H9 (cell line): ENCODE data around the gene PRKCB. TPM values are rescaled to one million over a fixed set of nuclear protein-coding genes. Genes with fewer than 3 reads are reported as not detected.
A peak's percentile ranks its signal among the peaks of the same experiment; 100 is the strongest.

Source experiments
- DNase-seq: peaks from one replicate; pipeline ENCODE4 v3.0.0-alpha.2; 2017
- H2AFZ ChIP-seq: one replicate; pipeline ENCODE4 v1.6.1; 2013; ENCODE audit warnings: mild to moderate bottlenecking, low read length, control low read depth, moderate library complexity
- H2AK5ac ChIP-seq: 2 replicates; pipeline ENCODE4 v1.6.1; 2013; ENCODE audit warnings: low read length, control low read depth, mixed read lengths; ENCODE audit not compliant: insufficient read length
- H2BK120ac ChIP-seq: one replicate; pipeline ENCODE4 v1.6.1; 2013; ENCODE audit warnings: low read depth, mild to moderate bottlenecking, low read length, control low read depth, inconsistent platforms; ENCODE audit not compliant: poor library complexity, severe bottlenecking
- H2BK12ac ChIP-seq: 2 replicates; pipeline ENCODE4 v1.6.1; 2013; ENCODE audit warnings: low read length, control low read depth, mixed read lengths, low read depth; ENCODE audit not compliant: insufficient read length
- H2BK15ac ChIP-seq: 2 replicates; pipeline ENCODE4 v1.6.1; 2013; ENCODE audit warnings: low read depth, low read length, control low read depth
- H2BK20ac ChIP-seq: one replicate; pipeline ENCODE4 v1.6.1; 2013; ENCODE audit warnings: low read depth, mild to moderate bottlenecking, low read length, control low read depth, inconsistent platforms; ENCODE audit not compliant: poor library complexity, severe bottlenecking
- H2BK5ac ChIP-seq: 2 replicates; pipeline ENCODE4 v1.6.1; 2013; ENCODE audit warnings: low read length, control low read depth, mixed read lengths; ENCODE audit not compliant: insufficient read length
- H3K14ac ChIP-seq: 2 replicates; pipeline ENCODE4 v1.6.1; 2013; ENCODE audit warnings: low read length, control low read depth; ENCODE audit not compliant: insufficient read depth
- H3K18ac ChIP-seq: 2 replicates; pipeline ENCODE4 v1.6.1; 2013; ENCODE audit warnings: low read depth, mild to moderate bottlenecking, mixed read lengths, low read length, control low read depth; ENCODE audit not compliant: insufficient read length
- H3K23ac ChIP-seq: 2 replicates; pipeline ENCODE4 v1.6.1; 2013; ENCODE audit warnings: low read length, control low read depth, mixed read lengths, low read depth; ENCODE audit not compliant: insufficient read length
- H3K23me2 ChIP-seq: 2 replicates; pipeline ENCODE4 v1.6.1; 2013; ENCODE audit warnings: low read depth, mild to moderate bottlenecking, mixed read lengths, low read length, control low read depth; ENCODE audit not compliant: insufficient read length, poor library complexity, severe bottlenecking
- H3K27ac ChIP-seq: 2 replicates; pipeline ENCODE4 v1.5.1; 2013; ENCODE audit warnings: low read length, control low read depth, mixed read lengths, low read depth; ENCODE audit not compliant: insufficient read length
- H3K27me3 ChIP-seq: 2 replicates; pipeline ENCODE4 v1.6.1; 2013; ENCODE audit warnings: low read length, control low read depth, inconsistent platforms; ENCODE audit not compliant: insufficient read depth
- H3K4ac ChIP-seq: 2 replicates; pipeline ENCODE4 v1.6.1; 2013; ENCODE audit warnings: low read depth, mild to moderate bottlenecking, control low read depth, inconsistent platforms, low read length, moderate library complexity
- H3K4me1 ChIP-seq: 2 replicates; pipeline ENCODE4 v1.6.1; 2013; ENCODE audit warnings: low read length, control low read depth, inconsistent platforms; ENCODE audit not compliant: insufficient read depth
- H3K4me2 ChIP-seq: 2 replicates; pipeline ENCODE4 v1.6.1; 2013; ENCODE audit warnings: low read length, control low read depth, mixed read lengths; ENCODE audit not compliant: insufficient read length, insufficient read depth
- H3K56ac ChIP-seq: 2 replicates; pipeline ENCODE4 v1.6.1; 2013; ENCODE audit warnings: low read depth, mild to moderate bottlenecking, mixed read lengths, low read length, control low read depth; ENCODE audit not compliant: insufficient read length
- H3K79me1 ChIP-seq: 2 replicates; pipeline ENCODE4 v1.6.1; 2013; ENCODE audit warnings: low read depth, mild to moderate bottlenecking, moderate library complexity, low read length, control low read depth, inconsistent platforms; ENCODE audit not compliant: insufficient read depth, poor library complexity, severe bottlenecking
- H3K79me2 ChIP-seq: 2 replicates; pipeline ENCODE4 v1.6.1; 2013; ENCODE audit warnings: low read length, control low read depth, inconsistent platforms; ENCODE audit not compliant: insufficient read depth
- H3K9ac ChIP-seq: 2 replicates; pipeline ENCODE4 v1.6.1; 2013; ENCODE audit warnings: low read length, control low read depth, mixed read lengths; ENCODE audit not compliant: insufficient read length; ENCODE audit errors: extremely low read depth
- H3K9me3 ChIP-seq: one replicate; pipeline ENCODE4 v1.6.1; 2013; ENCODE audit warnings: low read depth, low read length, inconsistent platforms; ENCODE audit not compliant: control insufficient read depth
- H3T11ph ChIP-seq: one replicate; pipeline ENCODE4 v1.6.1; 2013; ENCODE audit warnings: mild to moderate bottlenecking, low read length, control low read depth, inconsistent platforms
- H4K20me1 ChIP-seq: one replicate; pipeline ENCODE4 v1.6.1; 2013; ENCODE audit not compliant: control insufficient read depth, insufficient read length, insufficient read depth
- H4K5ac ChIP-seq: 2 replicates; pipeline ENCODE4 v1.6.1; 2013; ENCODE audit warnings: low read depth, mild to moderate bottlenecking, mixed read lengths, low read length, control low read depth; ENCODE audit not compliant: insufficient read length
- H4K8ac ChIP-seq: replicated peaks from 2 replicates; pipeline ENCODE4 v1.6.1; 2013; ENCODE audit warnings: low read length, control low read depth, mixed read lengths, low read depth; ENCODE audit not compliant: insufficient read length
- H4K91ac ChIP-seq: 2 replicates; pipeline ENCODE4 v1.6.1; 2013; ENCODE audit warnings: low read depth, mild to moderate bottlenecking, moderate library complexity, mixed read lengths, low read length, control low read depth; ENCODE audit not compliant: insufficient read length
- H3K27ac Mint-ChIP-seq, 3 experiments: 2 replicates in 2 of 3; 3 replicates in 1 of 3; pipeline ENCODE4 v1.8.0; 2020 to 2021; ENCODE audit warnings: mixed read lengths in 3 of 3, mild to moderate bottlenecking in 1 of 3, moderate library complexity in 1 of 3
- H3K27me3 Mint-ChIP-seq: 2 replicates; pipeline ENCODE4 v1.8.0; 2021; ENCODE audit warnings: low read depth, mild to moderate bottlenecking, moderate library complexity, mixed read lengths
- H3K36me3 Mint-ChIP-seq, 3 experiments: 2 replicates in 2 of 3; 3 replicates in 1 of 3; pipeline ENCODE4 v1.8.0; 2020 to 2021; ENCODE audit warnings: low read depth in 3 of 3, mixed read lengths in 3 of 3; ENCODE audit not compliant: insufficient read depth in 1 of 3
- H3K4me1 Mint-ChIP-seq, 2 experiments: 2 replicates each; pipeline ENCODE4 v1.8.0; 2020; ENCODE audit warnings: mixed read lengths in 2 of 2
- H3K4me3 Mint-ChIP-seq, 2 experiments: 2 replicates in 1 of 2; 3 replicates in 1 of 2; pipeline ENCODE4 v1.8.0; 2020 to 2021; ENCODE audit warnings: mild to moderate bottlenecking in 2 of 2, mixed read lengths in 2 of 2, moderate library complexity in 1 of 2
- H3K9me3 Mint-ChIP-seq, 2 experiments: 2 replicates in 1 of 2; 3 replicates in 1 of 2; pipeline ENCODE4 v1.8.0; 2020; ENCODE audit warnings: mild to moderate bottlenecking in 2 of 2, mixed read lengths in 2 of 2, moderate library complexity in 1 of 2
- WGBS: extraction: QIAGEN DNeasy Blood & Tissue Kit; methylation state at CpG from one replicate; pipeline ENCODE4 v1.1.7; 2013; ENCODE audit warnings: missing lambda C conversion rate, low lambda C conversion rate, mixed read lengths; ENCODE audit not compliant: insufficient read length; ENCODE audit errors: extremely low coverage; 5-methylcytosine and 5-hydroxymethylcytosine counted together
- total RNA-seq: library from RNA; stranded (reverse); gene quantifications from 2 replicates; pipeline ENCODE4 v1.2.1, GENCODE V29; 2021
- TF ChIP-seq, protein P1 (sequence below): fragments of 200-600 bp; sonication (generic); conservative IDR thresholded peaks from 3 replicates; pipeline ENCODE4 v1.8.0; 2021; ENCODE audit warnings: antibody characterized with exemption, mild to moderate bottlenecking

Gene PRKCB
- total RNA-seq, 1 experiment from 2014 or later, result 7.0 TPM

DNA sequence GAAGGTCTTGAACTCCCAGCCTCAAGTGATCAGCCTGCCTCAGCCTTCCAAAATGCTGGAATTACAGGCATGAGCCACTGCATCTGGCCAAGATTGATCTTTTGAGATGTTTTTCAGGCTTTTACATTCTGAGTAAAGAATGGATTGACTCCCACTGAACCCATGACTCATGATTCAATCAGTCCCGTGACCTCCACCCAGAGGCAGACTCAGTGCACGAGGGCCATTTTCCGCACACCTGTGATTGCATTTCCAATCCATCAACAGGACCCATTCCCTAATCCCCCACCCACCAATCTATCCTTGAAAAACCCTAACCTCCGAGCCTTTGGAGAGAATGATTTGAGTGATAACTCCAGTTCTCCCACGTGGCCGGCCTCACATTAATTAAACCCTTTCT, 40.4 kb upstream of the PRKCB start:
- Histone ChIP-seq H2BK15ac (no peak overlapping the region), H3T11ph (no peak overlapping the region), H3K79me2 (no peaks in the 10 kb centered on the region), H2AK5ac (no peak overlapping the region), H3K4ac (no peak overlapping the region), H3K23ac (no peak overlapping the region), H2BK20ac (no peak overlapping the region), H3K9me3 (no peaks in the 10 kb centered on the region), H3K27ac (no peak overlapping the region), H2BK12ac (no peak overlapping the region), H3K27me3 (no peaks in the 10 kb centered on the region), H3K79me1 (no peaks in the 10 kb centered on the region), H3K23me2 (no peaks in the 10 kb centered on the region), H3K56ac (no peak overlapping the region), H4K91ac (no peak overlapping the region), H4K8ac (no peak overlapping the region), H4K5ac (no peak overlapping the region), H3K4me2 (no peak overlapping the region), H2BK5ac (no peak overlapping the region), H2BK120ac (no peak overlapping the region), H3K18ac (no peak overlapping the region), H4K20me1 (no peaks in the 10 kb centered on the region), H2AFZ (no peak overlapping the region), H3K14ac (no peak overlapping the region), H3K4me1 (peaks cover 4% of the 10 kb centered on the region; the same call in 1 of the 2 replicates), H3K9ac (no peak overlapping the region)
- no peak for DNase-seq
- H3K27ac Mint-ChIP-seq, result peak overlapping the region in 1 of 3 experiments; percentile 27; a peak in 1 of 7 replicates
- no CpG with 5 or more reads among the region's 6 CpGs for WGBS
- TF ChIP-seq, protein P1, sequence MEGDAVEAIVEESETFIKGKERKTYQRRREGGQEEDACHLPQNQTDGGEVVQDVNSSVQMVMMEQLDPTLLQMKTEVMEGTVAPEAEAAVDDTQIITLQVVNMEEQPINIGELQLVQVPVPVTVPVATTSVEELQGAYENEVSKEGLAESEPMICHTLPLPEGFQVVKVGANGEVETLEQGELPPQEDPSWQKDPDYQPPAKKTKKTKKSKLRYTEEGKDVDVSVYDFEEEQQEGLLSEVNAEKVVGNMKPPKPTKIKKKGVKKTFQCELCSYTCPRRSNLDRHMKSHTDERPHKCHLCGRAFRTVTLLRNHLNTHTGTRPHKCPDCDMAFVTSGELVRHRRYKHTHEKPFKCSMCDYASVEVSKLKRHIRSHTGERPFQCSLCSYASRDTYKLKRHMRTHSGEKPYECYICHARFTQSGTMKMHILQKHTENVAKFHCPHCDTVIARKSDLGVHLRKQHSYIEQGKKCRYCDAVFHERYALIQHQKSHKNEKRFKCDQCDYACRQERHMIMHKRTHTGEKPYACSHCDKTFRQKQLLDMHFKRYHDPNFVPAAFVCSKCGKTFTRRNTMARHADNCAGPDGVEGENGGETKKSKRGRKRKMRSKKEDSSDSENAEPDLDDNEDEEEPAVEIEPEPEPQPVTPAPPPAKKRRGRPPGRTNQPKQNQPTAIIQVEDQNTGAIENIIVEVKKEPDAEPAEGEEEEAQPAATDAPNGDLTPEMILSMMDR, result no peak
- H3K4me1 Mint-ChIP-seq, result peaks cover 22 to 25% of the 10 kb centered on the region in 2 experiments
- no peaks in the 10 kb centered on the region for H3K27me3 Mint-ChIP-seq
- H3K9me3 Mint-ChIP-seq, result no peaks in the 10 kb centered on the region; a peak in 1 of 5 replicates
- no peaks in the 10 kb centered on the region for H3K36me3 Mint-ChIP-seq
- H3K4me3 Mint-ChIP-seq, result no peak overlapping the region
